LoVo (cell line): ENCODE measurements around the gene ETNK2.

Source experiments
- DNase-seq: peaks from one replicate; pipeline ENCODE4 v3.0.0-alpha.2; 2016; ENCODE audit warnings: low spot score

The ETNK2 gene, protein sequence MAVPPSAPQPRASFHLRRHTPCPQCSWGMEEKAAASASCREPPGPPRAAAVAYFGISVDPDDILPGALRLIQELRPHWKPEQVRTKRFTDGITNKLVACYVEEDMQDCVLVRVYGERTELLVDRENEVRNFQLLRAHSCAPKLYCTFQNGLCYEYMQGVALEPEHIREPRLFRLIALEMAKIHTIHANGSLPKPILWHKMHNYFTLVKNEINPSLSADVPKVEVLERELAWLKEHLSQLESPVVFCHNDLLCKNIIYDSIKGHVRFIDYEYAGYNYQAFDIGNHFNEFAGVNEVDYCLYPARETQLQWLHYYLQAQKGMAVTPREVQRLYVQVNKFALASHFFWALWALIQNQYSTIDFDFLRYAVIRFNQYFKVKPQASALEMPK

GRCh38 chr1:204151552-204152309 is at the start of gene ETNK2:
Gene ETNK2 (minus strand): TSS chr1:204152044. CDS start chr1:204151852, 192 bp downstream.
- DNase-seq, result peak; percentile 72

DNA sequence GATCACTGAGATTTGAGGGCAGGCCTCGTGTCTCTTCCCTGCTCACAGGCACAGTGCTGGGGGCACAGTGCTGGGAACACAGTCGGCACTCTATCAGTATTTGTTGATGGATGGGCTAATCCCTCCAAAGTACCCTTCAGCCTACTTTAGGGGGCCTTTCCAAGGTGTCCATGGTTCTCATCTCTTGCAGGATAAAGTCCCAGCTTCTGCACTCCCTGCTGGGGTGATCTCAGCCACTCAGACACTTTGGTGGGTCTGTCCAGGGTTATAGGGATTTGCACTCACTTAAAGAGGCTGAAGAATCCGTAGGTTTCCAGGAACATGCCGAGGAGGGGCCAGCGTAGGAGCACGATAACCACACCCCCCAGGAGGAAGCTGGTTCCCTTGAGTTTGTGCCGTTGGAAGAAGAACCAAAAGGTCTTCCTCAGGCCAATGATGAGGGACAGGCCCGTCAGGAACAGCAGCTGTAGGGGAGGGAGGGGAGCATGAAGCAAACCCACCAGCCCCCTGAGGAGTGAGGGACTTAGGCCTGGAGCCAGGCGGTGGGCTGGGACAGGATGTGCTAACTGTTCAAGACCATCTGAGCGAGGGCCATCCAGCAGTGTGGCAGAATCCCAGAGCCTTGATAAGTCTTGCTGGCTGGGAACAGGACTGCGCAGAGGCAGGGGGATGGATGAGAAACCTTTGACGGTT is 49.6 kb upstream of the ETNK2 start:
- no peak for DNase-seq

DNA sequence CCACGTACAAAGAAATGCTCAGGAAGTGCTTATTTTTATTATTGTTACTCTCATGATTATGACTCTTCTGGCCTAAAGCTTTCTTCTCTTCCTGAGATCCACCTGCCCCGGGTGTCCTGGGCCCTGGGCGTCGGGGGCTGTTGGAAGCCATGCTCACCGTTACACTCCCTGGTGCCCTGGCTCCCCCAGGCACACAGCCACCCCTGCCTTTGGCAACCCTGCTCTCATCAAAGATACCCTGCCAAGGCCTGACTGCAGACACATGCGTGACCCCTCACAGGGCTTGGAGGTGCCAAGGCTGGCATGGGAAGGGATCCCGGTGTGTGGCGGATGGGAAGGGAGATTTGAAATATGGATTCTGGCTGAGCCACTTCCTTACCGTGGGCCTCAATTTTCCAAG is 47.7 kb upstream of the ETNK2 start:
- DNase-seq, result no peak

GRCh38 chr1:204198348-204199340 is 46.8 kb upstream of the ETNK2 start:
- peak; percentile 70 for DNase-seq

GRCh38 chr1:204197068-204197467 is 45.2 kb upstream of the ETNK2 start:
- no peak for DNase-seq

GRCh38 chr1:204196068-204196795 is 44.4 kb upstream of the ETNK2 start, which contains the start of gene KISS1:
Gene KISS1 (minus strand): TSS chr1:204196491. CDS start chr1:204192876, 3,615 bp downstream.
- no peak for DNase-seq

- no peak for DNase-seq
These were observed 42.9 kb upstream of the ETNK2 start for GRCh38 chr1:204194771-204195170.

DNA sequence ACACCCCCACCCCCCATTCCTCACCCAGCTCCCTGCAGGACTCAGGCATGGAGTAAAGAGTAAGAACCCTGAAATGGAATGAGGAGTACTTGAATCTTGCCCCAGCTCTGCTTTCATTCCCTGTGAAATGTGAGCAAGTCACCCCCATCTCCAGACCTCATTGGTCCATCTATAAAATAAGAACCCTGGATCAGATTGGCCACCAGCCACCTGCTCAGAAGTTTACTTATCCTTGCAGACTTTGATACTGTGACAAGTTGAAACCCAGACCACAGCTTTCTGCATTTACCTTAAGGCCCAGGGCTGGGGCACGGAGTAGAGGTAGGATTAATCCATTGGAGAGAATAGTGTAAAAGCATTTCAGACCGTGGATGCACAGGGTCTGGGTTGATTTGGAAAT is 42.2 kb upstream of the ETNK2 start:
- no peak for DNase-seq

DNA sequence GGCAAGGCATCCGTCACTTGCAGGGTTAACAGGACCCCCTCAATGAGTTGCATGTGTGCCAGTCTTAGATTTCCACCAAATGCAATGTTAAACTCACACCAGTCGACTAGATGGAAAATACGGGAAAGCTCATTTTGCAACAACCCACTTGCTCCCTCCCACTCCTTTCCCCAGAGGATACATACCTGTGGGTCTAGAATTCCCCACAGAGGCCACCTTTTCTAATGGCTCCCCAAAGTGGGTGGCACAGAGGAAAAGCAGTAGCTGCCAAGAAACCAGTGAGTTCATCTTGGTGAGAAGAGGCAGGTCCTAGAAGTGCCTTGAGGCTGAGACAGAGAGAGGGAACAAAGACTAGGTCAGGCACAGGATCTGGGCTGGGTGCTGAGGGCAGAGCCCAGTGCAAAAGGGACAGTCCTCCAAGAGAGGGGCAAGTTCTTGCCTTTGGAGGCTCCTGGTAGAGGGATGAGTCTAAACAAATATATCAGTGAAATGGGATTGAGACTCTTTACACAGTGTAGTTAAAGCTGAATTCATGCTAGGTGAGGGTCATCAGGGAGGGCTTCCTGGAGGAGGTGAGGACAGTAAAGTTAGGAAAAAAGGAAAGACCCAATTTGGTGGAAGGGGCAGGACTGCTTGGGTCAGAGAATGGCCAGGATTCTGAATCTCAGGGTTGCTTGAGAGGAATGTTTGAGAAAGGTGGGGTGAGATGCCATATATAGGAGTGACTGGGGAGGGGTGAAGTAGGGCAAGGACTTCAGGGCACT is 40.9 kb upstream of the ETNK2 start:
- DNase-seq, result no peak

DNA sequence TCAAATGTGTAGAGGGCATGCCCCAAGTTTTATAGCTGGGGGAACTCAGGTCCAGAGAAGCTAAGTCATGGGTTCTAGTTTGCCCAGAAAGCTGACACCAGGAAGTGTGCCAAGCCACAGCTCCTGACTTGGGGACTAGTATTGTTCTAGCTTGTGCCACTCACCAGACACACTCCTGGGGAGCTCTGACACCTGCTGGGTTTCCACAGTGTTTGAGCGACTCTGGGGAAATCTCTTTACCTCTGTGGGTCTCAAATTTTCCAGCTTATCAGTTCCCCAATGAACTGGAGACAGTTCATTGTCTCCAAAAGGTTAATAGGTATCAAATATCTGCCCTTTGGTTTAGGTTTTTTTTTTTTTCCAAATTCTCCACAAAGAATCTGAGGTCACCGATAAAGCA is 40.2 kb upstream of the ETNK2 start:
- DNase-seq, result no peak

DNA sequence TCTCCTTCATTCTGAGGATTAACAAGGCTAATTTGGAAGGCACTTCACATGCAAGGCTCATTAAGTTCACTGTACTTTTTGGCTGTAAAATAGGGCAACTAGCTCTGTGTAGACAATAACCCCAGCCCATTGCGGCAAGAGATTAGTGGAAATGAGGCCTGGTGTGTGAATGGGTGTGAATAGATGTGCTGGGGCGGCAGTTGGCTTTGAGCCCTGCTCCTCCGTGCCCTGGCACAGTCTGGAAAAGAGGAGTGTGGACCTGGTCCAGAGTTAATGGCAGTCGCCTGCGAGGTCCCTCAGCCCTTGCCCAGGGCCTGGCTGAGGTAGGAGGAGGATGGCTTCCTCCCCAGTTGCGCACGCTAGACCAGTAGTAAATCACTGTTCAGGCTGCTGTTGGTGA is 39.6 kb upstream of the ETNK2 start:
- no peak for DNase-seq

GRCh38 chr1:204190212-204191211 is 38.7 kb upstream of the ETNK2 start:
- DNase-seq, result peak; percentile 34

GRCh38 chr1:204188959-204189639 is 37.3 kb upstream of the ETNK2 start:
- DNase-seq, result no peak

DNA sequence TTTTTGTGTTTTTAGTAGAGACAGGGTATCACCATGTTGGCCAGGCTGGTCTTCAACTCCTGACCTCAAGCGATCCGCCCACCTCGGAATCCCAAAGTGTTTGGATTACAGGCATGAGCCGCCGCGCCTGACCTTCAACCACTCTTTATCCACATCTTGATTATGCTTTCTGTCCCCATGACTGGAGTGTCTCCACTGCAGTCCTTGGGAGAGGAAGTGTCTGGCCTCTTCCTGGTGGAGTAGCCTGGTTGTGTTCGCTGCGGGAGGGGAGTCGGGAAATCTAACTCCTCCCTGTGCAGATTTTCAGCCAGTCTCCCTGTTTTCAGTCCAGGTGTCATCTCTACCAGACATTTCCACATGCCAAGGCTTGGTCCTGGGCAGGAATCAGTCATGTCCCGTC is 34.8 kb upstream of the ETNK2 start:
- no peak for DNase-seq

DNA sequence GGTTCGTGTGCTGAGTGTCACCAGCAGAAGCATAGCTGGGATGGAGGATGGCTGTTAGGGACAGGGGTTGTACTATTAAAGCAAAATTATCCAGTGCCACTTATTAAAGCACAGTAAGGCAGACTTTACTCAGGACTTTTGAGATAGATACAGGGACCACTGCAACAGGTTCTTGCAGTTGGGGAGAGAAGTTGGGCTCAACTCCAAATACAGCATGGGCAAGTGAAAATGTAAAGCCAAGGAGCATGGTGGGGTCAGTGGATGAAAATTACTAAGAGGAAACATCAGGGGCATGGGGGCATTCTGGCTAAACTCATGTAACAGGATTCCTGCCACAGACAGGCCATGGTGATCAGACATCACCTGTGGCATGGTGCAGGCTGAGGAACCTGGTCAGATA is 29.3 kb upstream of the ETNK2 start:
- DNase-seq, result no peak

DNA sequence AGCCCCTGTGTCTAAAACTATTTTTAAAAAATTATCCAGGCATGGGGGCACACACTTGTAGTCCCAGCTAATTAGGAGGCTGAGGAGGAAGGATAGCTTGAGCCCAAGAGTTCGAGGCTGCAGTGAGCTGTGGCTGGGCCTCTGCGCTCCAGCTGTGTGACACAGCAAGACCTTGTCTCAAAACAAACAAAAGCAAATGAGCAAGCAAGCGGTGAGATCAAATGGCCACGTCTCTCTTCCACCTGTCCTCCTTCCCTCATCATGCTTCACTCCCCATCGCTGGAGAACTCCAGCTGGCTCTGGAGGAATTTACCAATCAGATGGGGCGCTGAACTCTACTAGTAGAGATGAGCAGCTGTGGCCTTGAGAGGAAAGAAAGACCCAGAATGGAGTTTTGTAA is 28.3 kb upstream of the ETNK2 start:
- no peak for DNase-seq

- no peak for DNase-seq
These were observed 26.8 kb upstream of the ETNK2 start for GRCh38 chr1:204178487-204179281.
